ENCODE results near the gene CLNK. TPM values are rescaled to one million over a fixed set of nuclear protein-coding genes. Genes with fewer than 3 reads are reported as not detected.

Gene CLNK
- total RNA-seq, 1 experiment from 2014 or later, result not detected

- peak; percentile 48 for DNase-seq (ENCODE audit: low spot score)
Measured at GRCh38 chr4:10611673-10612072, 72.9 kb downstream of the CLNK start.

- no peak for DNase-seq (ENCODE audit: low spot score)
Measured at GRCh38 chr4:10608501-10609219, 75.9 kb downstream of the CLNK start.

GRCh38 chr4:10607206-10607605 is 77.4 kb downstream of the CLNK start:
- DNase-seq (ENCODE audit: low spot score), result no peak

DNA sequence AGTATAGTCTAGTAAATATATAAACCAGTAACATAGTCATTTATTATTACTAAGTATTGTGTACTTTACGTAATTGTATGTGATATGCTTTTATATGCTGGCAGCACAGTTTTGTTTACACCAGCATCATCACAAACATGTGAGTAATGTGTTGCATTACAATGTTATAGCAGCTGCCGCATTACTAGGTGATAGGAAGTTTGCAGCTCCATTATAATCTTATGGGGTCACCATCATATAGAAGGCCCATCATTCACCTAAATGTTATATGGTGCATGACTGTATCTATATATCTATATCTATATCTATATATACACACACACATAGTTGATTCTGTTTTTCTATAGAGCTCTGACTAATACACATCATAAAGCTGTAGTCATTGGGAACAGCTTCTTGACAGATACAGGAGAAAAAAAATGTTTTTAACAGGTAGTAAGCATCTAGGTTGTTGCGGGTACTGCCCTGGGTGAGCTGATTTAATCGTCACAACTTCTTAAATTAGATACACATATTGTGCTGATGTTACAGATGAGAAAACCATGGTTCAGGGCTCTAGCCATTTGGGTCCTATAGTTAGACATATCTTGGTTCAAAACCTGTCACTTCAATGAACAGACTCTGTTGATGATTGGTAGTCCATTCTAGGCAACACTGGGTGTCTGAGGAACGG is 77.9 kb downstream of the CLNK start:
- DNase-seq (ENCODE audit: low spot score), result no peak

DNA sequence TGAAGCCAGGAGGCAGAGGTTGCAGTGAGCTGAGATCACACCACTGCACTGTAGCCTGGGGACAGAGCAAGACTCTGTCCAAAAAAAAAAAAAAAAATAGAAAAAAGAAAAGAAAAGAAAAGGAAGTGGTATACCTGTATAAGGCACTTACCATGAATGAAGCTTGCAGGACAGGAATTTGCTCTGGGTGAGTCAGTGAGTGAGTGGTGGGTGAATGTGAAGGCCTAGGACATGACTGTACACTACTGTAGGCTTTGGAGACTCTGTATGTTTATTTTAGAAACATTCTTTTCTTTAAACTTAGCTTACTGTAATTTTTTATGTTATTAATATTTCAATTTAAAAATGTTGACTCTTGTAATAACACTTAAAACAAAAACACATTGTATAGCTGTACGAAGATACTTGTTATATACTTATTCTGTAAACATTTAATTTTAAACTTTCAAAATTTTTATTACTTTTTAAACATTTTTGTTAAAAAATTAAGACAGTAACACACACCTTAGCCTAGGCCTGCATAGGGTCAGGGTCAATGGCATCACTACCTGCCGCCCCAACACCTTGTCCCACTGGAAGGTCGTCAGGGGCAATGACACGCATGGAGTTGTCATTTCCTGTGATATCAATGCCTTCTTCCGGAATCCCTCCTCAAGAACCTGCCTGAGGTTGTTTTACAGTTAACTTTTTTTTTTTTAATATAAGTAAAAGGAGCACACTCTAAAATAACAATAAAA is 78.7 kb downstream of the CLNK start:
- no peak for DNase-seq (ENCODE audit: low spot score)

GRCh38 chr4:10605031-10605430 is 79.5 kb downstream of the CLNK start:
- DNase-seq (ENCODE audit: low spot score), result no peak

- no peak for DNase-seq (ENCODE audit: low spot score)
Measured at GRCh38 chr4:10599574-10599973, 85.0 kb downstream of the CLNK start.

- no peak for DNase-seq (ENCODE audit: low spot score)
Measured at GRCh38 chr4:10598829-10599228, 85.7 kb downstream of the CLNK start.

DNA sequence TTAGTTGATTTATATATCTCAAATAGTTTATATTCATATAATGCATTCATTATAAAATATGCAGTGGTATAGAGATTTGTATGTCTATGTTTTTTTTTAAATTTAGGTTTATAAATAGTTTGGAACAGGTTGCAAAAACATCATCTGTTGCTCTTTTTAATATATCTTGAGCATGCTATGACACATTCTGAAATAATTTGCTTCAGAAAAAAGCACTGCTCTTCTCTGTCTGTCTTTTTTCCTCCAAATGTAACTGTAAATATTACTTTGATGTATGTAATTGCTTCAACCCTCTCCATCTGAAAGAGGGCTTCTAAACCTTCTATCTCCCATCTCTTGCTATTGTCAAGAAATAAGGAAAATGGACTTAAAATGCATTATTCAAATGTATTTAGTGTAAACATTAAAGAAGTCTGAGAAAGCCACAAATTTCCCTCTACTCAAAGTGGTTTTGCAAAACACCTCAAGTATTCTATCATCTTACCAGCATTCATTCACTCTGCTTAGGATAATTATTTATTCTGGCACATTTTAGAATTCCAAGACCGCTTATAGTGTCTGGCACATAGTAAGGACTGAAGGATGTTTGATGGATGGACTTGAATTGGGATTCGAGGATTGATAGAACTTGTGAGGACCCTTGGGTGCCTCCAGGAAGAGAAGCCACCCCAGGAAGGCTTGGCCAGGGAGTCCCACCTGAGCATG is 87.8 kb downstream of the CLNK start:
- DNase-seq (ENCODE audit: low spot score), result no peak

- DNase-seq (ENCODE audit: low spot score), result no peak
Measured at GRCh38 chr4:10593130-10593529, 91.4 kb downstream of the CLNK start.

- DNase-seq (ENCODE audit: low spot score), result no peak
Measured at GRCh38 chr4:10590896-10591295, 93.7 kb downstream of the CLNK start.

DNA sequence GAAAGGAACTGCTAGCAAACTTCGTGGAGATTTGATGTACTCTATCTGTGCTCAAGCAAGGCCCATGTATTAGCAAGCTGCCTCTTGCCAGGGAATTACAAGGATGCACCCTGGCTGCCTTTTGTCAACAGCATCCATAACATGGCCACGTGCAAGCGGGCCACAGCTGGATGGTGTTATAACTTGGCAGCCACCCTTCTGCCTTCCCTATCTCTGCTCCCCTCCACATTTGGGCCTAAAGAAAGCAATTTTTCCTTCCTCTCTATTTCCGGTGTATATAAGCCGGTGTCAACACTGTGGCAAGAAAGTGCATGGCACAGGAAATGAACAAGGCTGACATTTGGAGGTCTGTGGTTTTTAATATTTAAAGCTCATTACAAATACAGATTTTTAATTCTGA is 94.8 kb downstream of the CLNK start:
- no peak for DNase-seq (ENCODE audit: low spot score)

DNA sequence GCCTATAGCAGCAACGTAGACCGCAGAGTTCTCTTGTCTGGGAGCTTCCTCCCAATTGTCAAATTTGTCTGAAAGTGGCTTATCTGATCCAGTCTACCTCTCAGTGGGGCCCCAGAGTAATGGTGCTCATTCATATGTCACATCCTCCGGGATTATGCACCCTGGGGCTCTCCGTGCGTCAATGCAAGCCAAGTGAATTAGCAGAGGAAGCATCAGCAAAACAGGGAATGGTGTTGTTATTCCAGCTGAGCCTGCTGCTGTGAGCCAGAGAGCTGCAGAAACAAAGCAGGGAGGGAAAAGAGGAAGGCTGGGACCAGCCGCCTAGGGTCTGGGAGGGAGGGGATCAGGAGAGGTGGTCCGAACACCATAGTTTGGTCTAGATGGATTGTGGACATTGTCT is 95.2 kb downstream of the CLNK start:
- DNase-seq (ENCODE audit: low spot score), result no peak

DNA sequence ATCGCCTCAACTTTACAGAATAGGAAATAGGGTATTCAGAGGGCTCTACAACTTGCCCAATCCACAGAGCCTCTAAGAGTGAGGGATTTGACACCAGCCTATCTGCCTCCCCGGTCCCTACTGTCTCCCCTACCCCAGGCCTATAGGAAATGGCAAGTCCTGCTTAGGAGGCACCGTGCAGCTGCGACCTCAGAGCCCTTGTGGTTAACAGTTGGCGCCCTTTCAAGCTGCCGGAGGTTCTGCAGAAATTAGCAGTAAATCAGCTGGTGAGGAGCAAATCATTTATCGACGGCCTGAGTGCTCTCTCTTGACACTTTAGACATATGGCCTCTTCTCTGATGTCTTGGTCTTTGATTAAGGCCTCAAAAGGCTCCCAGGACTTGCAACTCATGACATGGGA is 96.9 kb downstream of the CLNK start:
- no peak for DNase-seq (ENCODE audit: low spot score)

DNA sequence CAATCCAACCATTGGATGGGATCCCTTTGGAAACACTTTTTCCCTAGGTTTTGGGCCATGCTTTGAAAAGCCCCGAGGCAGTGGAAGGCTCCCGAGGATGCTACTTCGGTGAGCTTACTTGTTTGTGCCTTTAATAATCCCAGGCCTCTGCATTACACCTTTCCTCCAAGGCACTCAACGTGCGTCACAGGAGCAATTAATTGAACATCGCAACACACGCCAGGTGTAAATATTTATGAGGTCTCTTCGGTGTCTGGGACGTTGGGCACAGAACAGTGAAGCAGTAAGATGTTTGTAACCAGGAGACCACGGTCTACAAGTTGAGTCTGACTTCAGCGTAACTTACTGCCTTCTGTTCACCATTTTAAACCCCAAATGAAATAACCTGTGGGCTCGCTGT is 97.3 kb downstream of the CLNK start:
- DNase-seq (ENCODE audit: low spot score), result no peak

GRCh38 chr4:10584042-10584441 is 100.5 kb downstream of the CLNK start:
- DNase-seq (ENCODE audit: low spot score), result peak; percentile 21

DNA sequence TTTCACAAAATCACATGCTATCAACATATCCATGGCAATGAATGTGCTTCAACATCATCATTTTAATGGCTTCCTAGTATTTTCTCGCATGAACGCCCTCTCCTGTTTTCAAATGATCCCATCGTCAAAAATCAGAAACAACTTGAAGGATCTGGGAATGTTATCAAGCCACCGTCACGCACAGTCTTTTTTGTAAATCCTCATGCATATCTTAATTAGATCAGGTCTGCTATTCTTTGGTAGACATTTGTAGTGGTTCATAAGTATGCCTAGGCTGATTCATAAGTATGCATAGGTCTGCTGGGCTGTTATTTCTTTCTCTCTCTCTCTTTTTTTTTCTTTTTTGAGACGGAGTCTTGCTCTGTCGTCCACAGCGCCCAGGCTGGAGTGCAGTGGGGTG is 101.6 kb downstream of the CLNK start:
- DNase-seq (ENCODE audit: low spot score), result no peak

DNA sequence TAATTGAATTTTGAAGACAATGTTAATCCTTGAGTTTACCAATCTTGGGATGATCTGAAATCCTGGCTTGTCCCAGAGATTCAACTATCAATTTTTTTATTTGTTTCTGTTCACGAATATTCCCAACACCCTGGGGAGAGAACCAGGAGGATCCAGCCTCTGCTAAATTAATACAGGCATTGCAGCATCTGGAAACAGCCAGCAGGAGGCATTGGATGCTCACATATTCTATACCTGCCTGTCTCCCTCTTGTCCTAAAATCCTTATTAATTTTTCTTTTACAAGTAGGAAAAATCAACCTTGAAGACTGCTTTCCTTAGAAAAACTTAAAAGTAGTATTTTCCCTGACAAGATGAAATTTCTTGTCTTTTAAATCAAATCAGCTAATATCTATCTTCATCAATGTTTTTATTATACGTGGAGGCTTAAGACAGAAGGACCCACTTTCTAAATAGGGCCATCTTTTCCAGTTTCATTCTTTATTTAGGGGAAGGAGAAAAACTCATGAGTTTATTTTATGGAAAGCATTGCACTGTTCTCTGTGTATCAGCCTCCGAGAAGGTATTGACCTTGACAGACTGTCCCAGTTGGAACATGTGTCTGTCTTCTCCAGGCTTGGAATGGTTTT is 102.4 kb downstream of the CLNK start:
- DNase-seq (ENCODE audit: low spot score), result peak; percentile 27

DNA sequence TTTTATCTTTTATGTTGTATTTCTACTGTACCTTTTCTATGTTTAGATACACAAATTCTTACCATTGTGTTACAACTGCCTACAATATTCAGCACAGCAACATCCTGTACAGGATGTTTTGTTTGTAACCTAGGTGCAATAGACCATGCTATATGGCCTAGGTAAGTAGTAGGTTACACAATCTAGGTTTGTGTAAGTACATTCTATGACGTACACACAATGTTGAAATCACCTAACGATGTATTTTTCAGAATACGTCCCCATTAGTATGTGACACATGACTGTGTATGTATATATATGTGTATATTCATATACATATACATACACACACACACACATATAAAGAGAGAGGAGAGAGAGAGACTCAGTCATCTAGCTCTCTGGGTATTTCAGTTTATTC is 103.5 kb downstream of the CLNK start:
- DNase-seq (ENCODE audit: low spot score), result no peak

DNA sequence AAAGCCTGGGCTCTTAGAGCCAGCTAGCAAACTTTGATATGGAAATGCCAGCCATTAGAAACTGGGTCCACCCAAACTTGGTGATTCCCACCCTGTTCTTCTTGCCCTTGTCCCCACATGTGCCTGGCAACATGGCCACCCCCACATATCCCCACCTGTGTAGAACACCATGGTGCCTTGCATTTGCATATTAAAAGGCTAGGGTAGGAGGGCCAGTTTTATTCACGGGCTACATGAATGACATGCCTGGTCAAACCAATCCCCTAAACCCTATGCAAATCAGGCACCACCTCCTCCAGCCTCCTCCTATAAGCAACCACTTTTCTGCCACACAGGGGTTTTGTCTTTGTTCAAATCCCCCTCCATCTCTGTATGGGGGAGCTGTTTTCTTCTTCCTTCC is 104.9 kb downstream of the CLNK start:
- no peak for DNase-seq (ENCODE audit: low spot score)

DNA sequence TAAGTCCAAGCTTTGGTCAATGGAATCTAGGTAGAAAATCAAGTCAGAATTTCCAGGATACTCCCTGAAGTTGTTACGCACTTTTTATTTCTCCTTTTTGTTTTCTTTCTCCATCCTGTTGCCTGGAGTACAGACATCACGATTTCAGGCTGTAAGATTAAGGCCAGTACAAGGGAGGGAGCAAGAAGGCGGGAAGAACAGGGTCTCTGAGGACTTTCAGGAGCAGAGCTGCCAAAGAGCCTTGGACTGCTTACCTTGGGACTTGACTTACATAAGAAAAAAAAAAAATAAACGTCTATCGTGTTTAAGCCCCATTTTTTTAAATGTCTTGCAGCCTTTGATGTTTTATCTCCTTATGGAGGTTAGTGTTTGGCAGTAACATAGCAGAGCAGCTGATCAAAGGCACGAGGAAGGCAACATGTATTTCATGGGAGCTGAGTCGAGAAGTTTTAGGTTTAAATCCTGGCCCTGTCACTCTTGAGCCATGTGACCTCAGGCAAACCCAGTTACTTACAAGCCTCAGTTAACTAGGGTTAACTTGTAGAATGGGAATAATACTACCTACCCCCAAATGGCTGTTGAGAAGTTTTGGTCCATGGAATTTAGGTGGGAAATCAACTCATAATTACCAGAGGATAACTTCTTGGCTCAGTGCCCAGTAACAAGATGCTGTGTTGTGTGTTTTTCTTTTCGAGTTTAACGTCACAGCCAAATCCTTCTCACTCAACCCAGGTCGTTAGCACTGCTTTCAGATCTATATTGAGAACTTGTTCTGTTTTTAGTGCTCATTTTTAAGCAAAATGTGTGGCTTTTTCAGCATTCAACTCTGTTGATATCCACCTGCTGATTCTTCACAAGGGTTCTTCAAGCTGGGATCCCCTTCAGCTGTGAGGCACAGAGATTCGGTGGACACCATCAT is 106.8 kb downstream of the CLNK start:
- DNase-seq (ENCODE audit: low spot score), result no peak

Measured in A172 (cell line).